OCI-LY3 (cell line): ENCODE results near the gene CYP2A7.
"Not testable (repeated sequence)": the region's sequence is repeated elsewhere in the genome, so short reads cannot be mapped to it uniquely, and the experiment has no call there.

Experiments used
- CTCF ChIP-seq: fragments of 200-600, 300-600 bp; sonication (generic); IDR thresholded peaks from 2 replicates; pipeline ENCODE4 v1.5.1; 2014; ENCODE audit warnings: antibody characterized with exemption, low read length, low read depth
- EZH2phosphoT487 ChIP-seq: fragments of 200-600 bp; shearing (Covaris generic); IDR thresholded peaks from 2 replicates; pipeline ENCODE4 v1.6.1; 2018; ENCODE audit warnings: antibody characterized with exemption, mixed run types, low read depth

- not testable (repeated sequence) for TF ChIP-seq CTCF, EZH2phosphoT487
These were observed 38.4 kb downstream of the CYP2A7 start for GRCh38 chr19:40843653-40844052.
